ENCODE data around the gene ZNF414. TPM values are rescaled to one million over a fixed set of nuclear protein-coding genes. Genes with fewer than 3 reads are reported as not detected.

ZNF414 gene
- total and polyA plus RNA-seq, 2 of the 4 experiments (the other 2 are of a cell fraction), result 3.2 to 14.2 TPM

DNA sequence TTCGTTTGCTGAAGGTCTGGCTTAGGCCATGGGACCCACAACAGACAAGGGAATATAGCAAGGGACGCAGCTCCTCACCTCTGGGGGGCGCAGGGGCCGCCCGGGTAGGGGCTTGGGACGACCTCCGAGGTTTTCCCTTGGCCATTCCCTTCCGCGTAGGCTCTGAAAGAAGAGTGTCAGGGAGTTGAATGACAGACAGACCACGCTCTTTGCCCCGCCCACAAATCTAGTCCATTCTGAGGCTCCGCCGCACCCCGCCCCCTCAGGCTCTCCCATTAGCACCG, 11.4 kb upstream of the ZNF414 start:
- Histone ChIP-seq H2BK15ac (ENCODE audit: low read depth, low read length) (peak overlapping the region; percentile 53; the same call in 1 of the 3 replicates), H4K91ac (ENCODE audit: insufficient read depth, low read depth, low read length) (peak overlapping the region; percentile 82), H3K27ac (ENCODE audit: insufficient read depth, low read length) (peak overlapping the region; percentile 77), H3K79me1 (ENCODE audit: low read depth in 1 of 2, low read length in 2 of 2) (peaks cover 24 to 28% of the 10 kb centered on the region in 2 experiments), H3K23ac (ENCODE audit: low read depth, low read length) (no peak overlapping the region), H4K20me1 (ENCODE audit: insufficient read depth, low read length) (peaks cover 24% of the 10 kb centered on the region; the same call in 1 of the 2 replicates), H3K4ac (ENCODE audit: low read depth, low read length) (peak overlapping the region; percentile 29), H3K14ac (replicated peaks; ENCODE audit: low read depth, low read length) (peak overlapping the region; percentile 92), H3K9me3 (ENCODE audit: control insufficient read depth, insufficient read depth, low read length) (no peaks in the 10 kb centered on the region), H4K8ac (ENCODE audit: low read depth in 2 of 2, low read length in 2 of 2) (peak overlapping the region; percentile 90 to 93), H3K4me3 (ENCODE audit: insufficient read depth, low read depth, low read length) (peak overlapping the region; percentile 51), H3K4me2 (ENCODE audit: low read depth, low read length) (peak overlapping the region; percentile 88), H3K36me3 (ENCODE audit: control insufficient read depth, insufficient read depth, low read length) (no peaks in the 10 kb centered on the region), H2AFZ (replicated peaks; ENCODE audit: low read length, poor library complexity) (peak overlapping the region; percentile 92), H3K9ac (ENCODE audit: low read depth, low read length) (peak overlapping the region; percentile 78), H3K27me3 (ENCODE audit: control insufficient read depth, insufficient read depth, low read length) (no peaks in the 10 kb centered on the region), H3K18ac (ENCODE audit: low read depth, low read length) (peak overlapping the region; percentile 34), H4K5ac (ENCODE audit: low read depth, low read length) (peak overlapping the region; percentile 59), H2BK5ac (ENCODE audit: low read depth, low read length, poor library complexity, severe bottlenecking) (peak overlapping the region; percentile 65), H3K56ac (ENCODE audit: extremely low read depth, insufficient read depth, low read length) (0 out of 2 replicates have a peak overlapping the region, but pooled peaks have one; percentile 7), H2BK20ac (ENCODE audit: low read depth, low read length) (no peak overlapping the region), H2AK5ac (ENCODE audit: low read depth, low read length) (peak overlapping the region; percentile 68; the same call in 1 of the 2 replicates), H2AK9ac (replicated peaks; ENCODE audit: low read depth, low read length, poor library complexity) (peak overlapping the region; percentile 2), H3K4me1 (ENCODE audit: control insufficient read depth, insufficient read depth, low read length) (peaks cover 4% of the 10 kb centered on the region), H3K9me1 (ENCODE audit: insufficient read depth, low read length) (peaks cover 30% of the 10 kb centered on the region), H2BK120ac (ENCODE audit: low read depth, low read length) (peak overlapping the region; percentile 41; the same call in 1 of the 2 replicates)
- peak; percentile 5 for ATAC-seq (ENCODE audit: low read depth)
- BruUV-seq (replicated peaks), result no TSS peak
- dilution Hi-C loops (cut with HindIII; ENCODE audit: low sequenced_read_pairs, unreplicated experiment), result no loop called here
- intact Hi-C loops (cut with micrococcal nuclease), result no loop called here
- TF ChIP-seq, protein P1, sequence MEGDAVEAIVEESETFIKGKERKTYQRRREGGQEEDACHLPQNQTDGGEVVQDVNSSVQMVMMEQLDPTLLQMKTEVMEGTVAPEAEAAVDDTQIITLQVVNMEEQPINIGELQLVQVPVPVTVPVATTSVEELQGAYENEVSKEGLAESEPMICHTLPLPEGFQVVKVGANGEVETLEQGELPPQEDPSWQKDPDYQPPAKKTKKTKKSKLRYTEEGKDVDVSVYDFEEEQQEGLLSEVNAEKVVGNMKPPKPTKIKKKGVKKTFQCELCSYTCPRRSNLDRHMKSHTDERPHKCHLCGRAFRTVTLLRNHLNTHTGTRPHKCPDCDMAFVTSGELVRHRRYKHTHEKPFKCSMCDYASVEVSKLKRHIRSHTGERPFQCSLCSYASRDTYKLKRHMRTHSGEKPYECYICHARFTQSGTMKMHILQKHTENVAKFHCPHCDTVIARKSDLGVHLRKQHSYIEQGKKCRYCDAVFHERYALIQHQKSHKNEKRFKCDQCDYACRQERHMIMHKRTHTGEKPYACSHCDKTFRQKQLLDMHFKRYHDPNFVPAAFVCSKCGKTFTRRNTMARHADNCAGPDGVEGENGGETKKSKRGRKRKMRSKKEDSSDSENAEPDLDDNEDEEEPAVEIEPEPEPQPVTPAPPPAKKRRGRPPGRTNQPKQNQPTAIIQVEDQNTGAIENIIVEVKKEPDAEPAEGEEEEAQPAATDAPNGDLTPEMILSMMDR (conservative IDR thresholded peaks at IDR 0.05; ENCODE audit: low read depth, low read length), result peak; percentile 42
- TF ChIP-seq SMC3 (IDR thresholded peaks at IDR 0.05; ENCODE audit: low read depth, low read length) (no peak), RAD21 (IDR thresholded peaks at IDR 0.05; ENCODE audit: low read length) (no peak)
- POLR2A ChIA-PET (ENCODE audit: unreplicated experiment), result interaction anchor here (1.4 kb wide), 1 partner anchor 12 kb away, joined by 8 read pairs; the partner anchor contains the start of gene ZNF414
- 0% methylated on average over 7 of the region's 15 CpGs; no CpG with 5 or more reads in 1 of the 2 experiments for WGBS, 2 experiments (ENCODE audit: extremely low coverage in 2 of 2, insufficient read length in 1 of 2)
- DNase-seq, result no peak
- in situ Hi-C loops (cut with MboI; ENCODE audit: low sequenced_read_pairs), result no loop called here
- CTCF ChIA-PET, result interaction anchor here (0.6 to 1.1 kb wide), 2 partner anchors 112 to 430 kb away, joined by 3 read pairs; partner anchors contain the start of gene MARCHF2

Measured in IMR-90 (cell line).